Ascending aorta (tissue), 2 donors: Measurements from ENCODE around the gene LTO1. TPM values are rescaled to one million over a fixed set of nuclear protein-coding genes. Genes with fewer than 3 reads are reported as not detected.

Source experiments
- DNase-seq, 2 donors: peaks; one replicate each; pipeline ENCODE4 v3.0.0-alpha.2; 2019; ENCODE audit warnings: low spot score in 2 of 2
- H3K27ac ChIP-seq, 2 donors: fragments of 200-600 bp; sonication (generic); one replicate each; pipeline ENCODE4 v1.5.1; 2016 to 2017; ENCODE audit warnings: mild to moderate bottlenecking in 1 of 2
- H3K27me3 ChIP-seq: fragments of 200-600 bp; sonication (generic); one replicate; pipeline ENCODE4 v1.5.1; 2017
- H3K36me3 ChIP-seq, 2 donors: fragments of 200-600 bp; sonication (generic); one replicate each; pipeline ENCODE4 v1.5.1; 2016
- H3K4me1 ChIP-seq, 2 donors: fragments of 200-600 bp; sonication (generic); one replicate each; pipeline ENCODE4 v1.5.1; 2016 to 2017; ENCODE audit warnings: mild to moderate bottlenecking in 1 of 2
- H3K4me3 ChIP-seq, 2 donors: fragments of 200-600 bp; sonication (generic); one replicate each; pipeline ENCODE4 v1.5.1; 2016 to 2017; ENCODE audit warnings: mild to moderate bottlenecking in 1 of 2
- H3K9me3 ChIP-seq, 2 donors: fragments of 200-600 bp; sonication (generic); one replicate each; pipeline ENCODE4 v1.5.1; 2016
- intact Hi-C: fragments of 100-400 bp; cut with DNase I; formaldehyde crosslinking; loops from one replicate; pipeline ENCODE4 v1.15.1; 2023
- total RNA-seq: library from RNA; depleted of rRNA; stranded (reverse); fragments of >200 nt; gene quantifications from one replicate; pipeline ENCODE4 v1.1.0, GENCODE V29; 2016
- TF ChIP-seq, protein P1 (sequence below), 3 experiments: fragments of 200-600 bp in 2 of 3; fragments of 450-650 bp in 1 of 3; sonication (generic) in 2 of 3; IDR thresholded peaks; one replicate each; pipeline ENCODE4 v1.5.1; 2016 to 2019; ENCODE audit warnings: antibody characterized with exemption in 3 of 3, mild to moderate bottlenecking in 1 of 3, moderate library complexity in 1 of 3

LTO1 gene
- total RNA-seq, 1 donor from 2014 or later = 10.2 TPM

DNA sequence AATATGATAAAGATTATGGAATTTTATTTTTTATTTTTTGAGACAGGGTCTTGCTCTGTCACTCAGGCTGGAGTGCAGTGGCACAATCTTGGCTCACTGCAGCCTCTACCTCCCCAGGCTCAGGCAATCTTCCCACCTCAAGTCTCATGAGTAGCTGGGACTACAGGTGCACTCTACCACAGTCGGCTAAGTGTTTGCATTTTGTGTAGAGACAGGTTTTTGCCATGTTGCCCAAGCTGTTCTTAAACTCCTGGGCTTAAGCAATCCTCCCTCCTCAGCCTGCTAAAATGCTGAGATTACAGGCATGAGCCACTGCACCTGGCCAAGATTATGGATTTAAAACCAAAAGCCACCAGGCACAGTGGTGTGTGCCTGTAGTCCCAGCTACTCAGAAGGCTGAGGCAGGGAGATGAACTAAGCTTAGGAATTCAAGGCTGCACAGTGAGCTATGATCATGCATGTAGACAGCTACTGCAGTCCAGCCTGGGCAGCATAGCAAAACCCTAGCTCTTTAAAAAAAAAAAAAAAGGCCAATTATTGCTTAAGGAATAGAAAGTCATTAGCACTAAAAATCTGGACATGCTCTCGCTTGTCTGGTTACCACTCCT lies 54.4 kb downstream of the LTO1 start:
- TF ChIP-seq, protein P1, sequence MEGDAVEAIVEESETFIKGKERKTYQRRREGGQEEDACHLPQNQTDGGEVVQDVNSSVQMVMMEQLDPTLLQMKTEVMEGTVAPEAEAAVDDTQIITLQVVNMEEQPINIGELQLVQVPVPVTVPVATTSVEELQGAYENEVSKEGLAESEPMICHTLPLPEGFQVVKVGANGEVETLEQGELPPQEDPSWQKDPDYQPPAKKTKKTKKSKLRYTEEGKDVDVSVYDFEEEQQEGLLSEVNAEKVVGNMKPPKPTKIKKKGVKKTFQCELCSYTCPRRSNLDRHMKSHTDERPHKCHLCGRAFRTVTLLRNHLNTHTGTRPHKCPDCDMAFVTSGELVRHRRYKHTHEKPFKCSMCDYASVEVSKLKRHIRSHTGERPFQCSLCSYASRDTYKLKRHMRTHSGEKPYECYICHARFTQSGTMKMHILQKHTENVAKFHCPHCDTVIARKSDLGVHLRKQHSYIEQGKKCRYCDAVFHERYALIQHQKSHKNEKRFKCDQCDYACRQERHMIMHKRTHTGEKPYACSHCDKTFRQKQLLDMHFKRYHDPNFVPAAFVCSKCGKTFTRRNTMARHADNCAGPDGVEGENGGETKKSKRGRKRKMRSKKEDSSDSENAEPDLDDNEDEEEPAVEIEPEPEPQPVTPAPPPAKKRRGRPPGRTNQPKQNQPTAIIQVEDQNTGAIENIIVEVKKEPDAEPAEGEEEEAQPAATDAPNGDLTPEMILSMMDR (IDR thresholded peaks at IDR 0.05) = no peak
- Histone ChIP-seq H3K9me3 (no peaks in the 10 kb centered on the region), H3K27ac (no peak overlapping the region), H3K36me3 (no peaks in the 10 kb centered on the region), H3K27me3 (no peaks in the 10 kb centered on the region), H3K4me3 (no peak overlapping the region), H3K4me1 (no peaks in the 10 kb centered on the region)
- DNase-seq = no peak
- intact Hi-C loops = no loop called here

DNA sequence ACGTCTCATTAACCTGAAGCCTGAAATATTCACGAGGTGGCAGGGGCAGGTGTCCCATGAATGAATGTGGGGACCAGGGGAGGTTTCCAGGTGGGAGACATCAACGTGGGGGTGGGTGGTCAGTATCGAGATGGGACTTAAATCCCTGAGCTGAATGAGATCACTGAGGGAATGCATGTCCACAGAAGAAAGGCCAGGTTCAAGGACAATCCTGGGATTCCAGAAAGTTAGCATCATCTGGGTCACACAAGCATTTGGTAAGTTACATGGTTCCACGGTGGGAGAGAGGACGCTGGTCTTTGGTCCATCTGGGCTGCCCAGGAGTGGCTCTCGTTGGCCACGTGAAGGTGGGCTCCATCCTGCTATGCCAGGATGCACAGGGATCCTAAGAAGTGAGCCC lies 56.9 kb downstream of the LTO1 start:
- no peaks in the 10 kb centered on the region for H3K36me3 ChIP-seq
- no peaks in the 10 kb centered on the region for H3K4me1 ChIP-seq
- DNase-seq = no peak
- no peak overlapping the region for H3K4me3 ChIP-seq
- no peaks in the 10 kb centered on the region for H3K27me3 ChIP-seq
- H3K9me3 ChIP-seq = no peaks in the 10 kb centered on the region
- TF ChIP-seq, protein P1 (IDR thresholded peaks at IDR 0.05) = no peak
- intact Hi-C loops = no loop called here
- no peak overlapping the region for H3K27ac ChIP-seq

DNA sequence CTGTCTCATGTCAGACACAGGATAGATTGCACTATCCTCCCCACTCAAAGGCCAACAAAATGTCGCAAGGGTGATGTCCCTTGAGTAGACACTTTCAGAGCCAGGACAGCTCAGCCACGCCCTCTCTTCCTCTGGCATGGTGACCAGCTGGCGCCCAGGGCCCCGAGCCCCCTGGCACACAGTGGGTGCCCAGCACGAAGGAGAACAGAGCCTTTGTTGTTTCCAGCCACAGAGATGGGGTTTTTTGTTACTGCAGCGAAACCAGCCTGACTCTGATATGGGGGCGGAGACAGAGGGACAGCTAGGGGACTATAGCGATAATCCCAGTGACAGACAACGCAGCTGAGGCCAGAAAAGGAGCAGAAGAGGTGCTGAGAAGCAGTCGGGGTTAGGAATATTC lies 57.5 kb downstream of the LTO1 start:
- Histone ChIP-seq H3K9me3 (no peaks in the 10 kb centered on the region), H3K4me1 (no peaks in the 10 kb centered on the region), H3K4me3 (no peak overlapping the region), H3K27ac (no peak overlapping the region), H3K36me3 (no peaks in the 10 kb centered on the region), H3K27me3 (no peaks in the 10 kb centered on the region)
- intact Hi-C loops = no loop called here
- TF ChIP-seq, protein P1 (IDR thresholded peaks at IDR 0.05) = no peak
- no peak for DNase-seq

DNA sequence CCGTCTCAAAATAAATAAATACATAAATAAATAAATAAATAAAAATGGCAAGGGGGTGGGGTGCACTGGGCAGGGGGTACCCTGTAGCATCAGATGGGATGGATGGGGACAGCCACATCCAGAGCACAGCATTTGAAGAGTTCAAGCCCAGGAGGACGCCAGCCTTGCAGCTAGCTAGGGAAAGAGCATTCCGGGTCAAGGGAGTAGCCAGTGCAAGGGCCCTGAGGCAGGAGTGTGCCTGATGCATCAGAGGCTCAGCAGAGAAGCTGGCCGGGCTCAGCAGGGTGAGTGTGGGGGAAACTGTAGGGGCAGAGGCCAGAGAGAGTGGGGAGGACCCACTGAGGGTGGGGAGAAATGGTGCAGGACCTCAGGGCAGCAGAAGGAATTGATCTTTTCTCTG lies 57.9 kb downstream of the LTO1 start:
- no peaks in the 10 kb centered on the region for H3K4me1 ChIP-seq
- no peak overlapping the region for H3K27ac ChIP-seq
- H3K9me3 ChIP-seq = no peaks in the 10 kb centered on the region
- intact Hi-C loops = no loop called here
- TF ChIP-seq, protein P1 (IDR thresholded peaks at IDR 0.05) = no peak
- no peak for DNase-seq
- no peak overlapping the region for H3K4me3 ChIP-seq
- no peaks in the 10 kb centered on the region for H3K36me3 ChIP-seq
- H3K27me3 ChIP-seq = no peaks in the 10 kb centered on the region

Other genes starting within 250 kb of the LTO1 start
- not detected for gene LINC01488, start 193.7 kb downstream of the LTO1 start, total RNA-seq
- 90.6 TPM for gene CCND1, start 34.2 kb downstream of the LTO1 start, total RNA-seq
- not detected for gene FGF19, start 28.7 kb upstream of the LTO1 start, total RNA-seq
- gene FGF4, start 100.0 kb upstream of the LTO1 start, total RNA-seq = not detected
- not detected for gene FGF3, start 144.1 kb upstream of the LTO1 start, total RNA-seq